Uterus (tissue), 4 donors: ENCODE measurements around the gene TRIM41. TPM values are rescaled to one million over a fixed set of nuclear protein-coding genes. Genes with fewer than 3 reads are reported as not detected.
A peak's percentile ranks its signal among the peaks of the same experiment; 100 is the strongest.

Source experiments
- DNase-seq, 2 donors: peaks; one replicate each; pipeline ENCODE4 v3.0.0-alpha.2; 2019 to 2020
- H3K27ac ChIP-seq, 2 donors: fragments of 200-600 bp; sonication (generic); 1 replicate in 1 of 2; 2 replicates in 1 of 2; pipeline ENCODE4 v1.5.1; 2016 to 2018
- H3K27me3 ChIP-seq, 2 donors: fragments of 200-600 bp; sonication (generic); one replicate each; pipeline ENCODE4 v1.5.1; 2018 to 2019; ENCODE audit warnings: control low read depth in 1 of 2
- H3K36me3 ChIP-seq, 2 donors: fragments of 200-600 bp; sonication (generic); one replicate each; pipeline ENCODE4 v1.5.1; 2019; ENCODE audit warnings: control low read depth in 1 of 2
- H3K4me1 ChIP-seq, 2 donors: fragments of 200-600 bp; sonication (generic); one replicate each; pipeline ENCODE4 v1.5.1; 2018 to 2019; ENCODE audit warnings: control low read depth in 1 of 2
- H3K4me3 ChIP-seq, 2 donors: fragments of 200-600 bp; sonication (generic); 1 replicate in 1 of 2; 2 replicates in 1 of 2; pipeline ENCODE4 v1.5.1; 2018 to 2019; ENCODE audit warnings: mild to moderate bottlenecking in 1 of 2
- H3K9me3 ChIP-seq, 2 donors: fragments of 200-600 bp; sonication (generic); one replicate each; pipeline ENCODE4 v1.5.1; 2019; ENCODE audit warnings: control low read depth in 1 of 2
- POLR2A ChIP-seq, 2 donors: fragments of 450-650 bp; IDR thresholded peaks; one replicate each; pipeline ENCODE4 v1.6.1; 2016; ENCODE audit warnings: antibody characterized with exemption in 2 of 2, mild to moderate bottlenecking in 1 of 2, moderate library complexity in 1 of 2
- intact Hi-C: fragments of 100-400 bp; cut with DNase I; formaldehyde crosslinking; loops from one replicate; pipeline ENCODE4 v1.15.1; 2023; ENCODE audit warnings: low total_unique reads
- total RNA-seq, 4 donors: library from RNA; depleted of rRNA in 3 of 4; stranded (reverse); fragments of >200 nt in 3 of 4; gene quantifications; one replicate each; pipeline versions ENCODE4 v1.1.0 to v1.2.4, GENCODE V29; 2014 to 2023
- TF ChIP-seq, protein P1 (sequence below), 4 experiments: fragments of 200-600 bp in 2 of 4; fragments of 450-650 bp in 2 of 4; sonication (generic) in 2 of 4; IDR thresholded peaks; one replicate each; pipeline ENCODE4 v1.5.1; 2016 to 2019; ENCODE audit warnings: antibody characterized with exemption in 4 of 4, mild to moderate bottlenecking in 2 of 4, moderate library complexity in 1 of 4
- donor health status: DM: yes; HTN: yes; CAD: no.

Gene TRIM41
- total RNA-seq, 4 donors from 2014 or later: 4.7 to 18.8 (median 12.2) TPM

DNA sequence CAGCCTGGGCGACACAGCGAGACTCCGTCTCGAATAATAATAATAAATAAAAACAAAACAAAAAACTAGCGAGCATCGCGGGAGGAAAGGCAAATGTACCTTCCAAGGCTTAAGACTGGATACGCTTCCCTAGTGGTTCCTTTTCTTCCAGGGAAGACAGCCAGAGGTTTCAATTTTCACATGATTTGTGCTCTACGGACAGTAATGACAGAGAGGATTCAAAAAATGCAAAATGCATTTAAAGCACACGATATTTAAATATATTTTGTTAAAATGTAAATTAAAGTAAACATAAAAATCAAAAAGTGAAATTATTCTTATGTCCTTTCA, 4.3 kb upstream of the TRIM41 start:
- H3K36me3 ChIP-seq: no peaks in the 10 kb centered on the region
- TF ChIP-seq, protein P1, sequence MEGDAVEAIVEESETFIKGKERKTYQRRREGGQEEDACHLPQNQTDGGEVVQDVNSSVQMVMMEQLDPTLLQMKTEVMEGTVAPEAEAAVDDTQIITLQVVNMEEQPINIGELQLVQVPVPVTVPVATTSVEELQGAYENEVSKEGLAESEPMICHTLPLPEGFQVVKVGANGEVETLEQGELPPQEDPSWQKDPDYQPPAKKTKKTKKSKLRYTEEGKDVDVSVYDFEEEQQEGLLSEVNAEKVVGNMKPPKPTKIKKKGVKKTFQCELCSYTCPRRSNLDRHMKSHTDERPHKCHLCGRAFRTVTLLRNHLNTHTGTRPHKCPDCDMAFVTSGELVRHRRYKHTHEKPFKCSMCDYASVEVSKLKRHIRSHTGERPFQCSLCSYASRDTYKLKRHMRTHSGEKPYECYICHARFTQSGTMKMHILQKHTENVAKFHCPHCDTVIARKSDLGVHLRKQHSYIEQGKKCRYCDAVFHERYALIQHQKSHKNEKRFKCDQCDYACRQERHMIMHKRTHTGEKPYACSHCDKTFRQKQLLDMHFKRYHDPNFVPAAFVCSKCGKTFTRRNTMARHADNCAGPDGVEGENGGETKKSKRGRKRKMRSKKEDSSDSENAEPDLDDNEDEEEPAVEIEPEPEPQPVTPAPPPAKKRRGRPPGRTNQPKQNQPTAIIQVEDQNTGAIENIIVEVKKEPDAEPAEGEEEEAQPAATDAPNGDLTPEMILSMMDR (IDR thresholded peaks at IDR 0.05): no peak
- no peak for TF ChIP-seq POLR2A (IDR thresholded peaks at IDR 0.05)
- no peak for DNase-seq
- intact Hi-C loops: no loop called here
- no peaks in the 10 kb centered on the region for H3K27me3 ChIP-seq
- peak overlapping the region; percentile 43 to 47 for H3K4me3 ChIP-seq
- no peaks in the 10 kb centered on the region for H3K4me1 ChIP-seq
- H3K27ac ChIP-seq: peak overlapping the region; percentile 72 to 80
- H3K9me3 ChIP-seq: no peaks in the 10 kb centered on the region

DNA sequence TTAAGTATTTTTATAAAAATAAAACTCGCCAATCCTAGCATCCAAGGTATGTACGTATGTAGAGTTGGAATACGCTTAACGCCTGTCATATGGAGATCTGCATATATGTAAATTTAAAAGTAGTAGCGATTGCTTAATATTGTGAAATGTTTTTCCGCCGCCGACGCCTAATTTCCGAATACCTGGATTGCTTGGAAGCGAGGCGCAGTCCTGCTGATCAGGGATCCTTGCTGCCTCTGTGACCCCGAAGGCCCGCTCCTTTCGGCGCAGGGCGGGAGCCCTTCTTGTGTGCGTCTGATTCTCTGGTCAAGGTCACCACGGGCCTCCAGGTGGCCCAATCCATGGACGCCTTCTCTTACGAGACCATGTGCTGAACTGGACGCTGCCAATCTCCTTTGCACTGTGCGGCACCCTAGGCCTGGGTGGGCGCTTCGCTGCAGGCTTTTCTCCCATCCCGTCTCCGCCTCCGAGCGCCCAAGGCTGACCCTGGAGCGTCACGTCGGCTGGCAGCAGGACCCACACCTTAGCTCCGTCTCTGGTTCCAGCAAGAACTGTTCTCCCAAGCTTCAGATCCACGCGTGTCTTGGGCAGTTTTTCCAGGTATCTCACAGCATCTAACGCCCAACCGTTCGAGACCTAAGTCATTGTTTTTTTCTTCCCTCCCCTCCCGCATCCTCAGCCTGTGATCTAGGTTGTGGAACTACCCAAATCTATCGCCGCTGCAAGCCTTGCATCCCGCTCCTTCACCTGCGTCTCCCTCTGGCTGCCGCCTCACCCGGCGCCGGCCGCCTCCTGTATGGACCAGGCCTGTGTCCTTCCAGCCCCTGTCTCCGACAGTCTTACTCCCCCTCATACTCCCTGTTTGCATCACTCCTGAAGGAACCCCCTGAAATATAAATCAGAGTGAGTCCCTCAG, 3.6 kb upstream of the TRIM41 start:
- H3K27me3 ChIP-seq: no peaks in the 10 kb centered on the region
- H3K4me1 ChIP-seq: no peaks in the 10 kb centered on the region
- no peak overlapping the region for H3K27ac ChIP-seq
- intact Hi-C loops: no loop called here
- DNase-seq: no peak
- no peaks in the 10 kb centered on the region for H3K9me3 ChIP-seq
- no peak for TF ChIP-seq POLR2A (IDR thresholded peaks at IDR 0.05)
- TF ChIP-seq, protein P1 (IDR thresholded peaks at IDR 0.05): no peak
- no peak overlapping the region for H3K4me3 ChIP-seq
- no peaks in the 10 kb centered on the region for H3K36me3 ChIP-seq

DNA sequence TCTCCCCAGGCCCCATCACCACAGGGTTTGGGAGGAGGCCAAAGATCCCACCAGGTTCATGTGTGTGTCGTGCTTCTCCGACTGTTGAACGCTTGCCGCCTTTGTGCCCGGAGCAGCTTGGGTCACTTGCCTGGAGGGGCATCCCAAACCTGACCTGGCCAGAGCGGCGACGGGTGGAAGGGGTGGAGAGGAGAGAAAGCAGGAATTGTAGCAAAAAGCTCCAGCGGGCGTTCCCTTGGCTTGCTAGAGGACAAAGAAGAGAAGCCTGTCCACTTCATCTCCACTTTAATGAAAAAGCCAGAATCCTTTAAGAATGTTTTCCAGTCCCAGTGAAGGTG, 2.9 kb upstream of the TRIM41 start:
- TF ChIP-seq POLR2A (IDR thresholded peaks at IDR 0.05): no peak
- TF ChIP-seq, protein P1 (IDR thresholded peaks at IDR 0.05): no peak
- DNase-seq: no peak
- Histone ChIP-seq H3K9me3 (no peaks in the 10 kb centered on the region), H3K36me3 (no peaks in the 10 kb centered on the region), H3K27ac (no peak overlapping the region), H3K4me3 (no peak overlapping the region), H3K27me3 (no peaks in the 10 kb centered on the region), H3K4me1 (peaks cover 0 to 5% of the 10 kb centered on the region in 2 donors)
- intact Hi-C loops: no loop called here

DNA sequence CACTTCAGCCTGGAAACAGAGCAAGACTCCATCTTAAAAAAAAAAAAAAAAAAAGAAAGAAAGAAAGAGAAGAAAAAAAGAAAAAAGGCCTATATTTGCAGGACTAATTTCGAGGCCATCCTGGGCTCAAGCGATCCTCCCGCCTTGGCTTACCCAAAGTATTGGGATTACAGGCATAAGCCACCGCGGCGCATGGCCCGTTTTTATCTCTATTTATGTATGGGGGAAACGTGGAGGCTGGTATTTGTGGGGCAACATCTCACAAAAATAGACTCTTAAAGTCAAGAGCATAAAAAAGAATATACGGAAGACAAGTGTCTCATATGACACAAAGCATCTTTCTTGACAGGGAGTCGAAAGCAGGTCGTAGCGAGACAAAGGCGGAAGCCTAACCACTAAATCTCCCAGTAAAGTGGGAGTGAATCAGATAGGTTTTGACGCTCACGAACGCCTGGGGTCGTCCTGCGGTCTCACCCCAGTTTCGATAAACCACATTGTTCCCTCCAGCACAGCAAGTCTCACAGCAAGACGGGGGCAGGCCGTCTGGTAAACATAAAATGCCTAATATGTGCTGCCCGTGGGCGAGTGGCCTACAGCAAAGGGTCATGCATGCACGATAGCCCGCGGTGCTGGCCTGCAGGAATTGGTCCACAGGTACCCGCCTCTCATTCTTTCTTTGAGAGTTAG, 1.8 kb upstream of the TRIM41 start:
- no peak for DNase-seq
- H3K36me3 ChIP-seq: no peaks in the 10 kb centered on the region
- H3K9me3 ChIP-seq: no peaks in the 10 kb centered on the region
- TF ChIP-seq, protein P1 (IDR thresholded peaks at IDR 0.05): no peak
- no peak for TF ChIP-seq POLR2A (IDR thresholded peaks at IDR 0.05)
- peak overlapping the region; percentile 95 to 98 for H3K27ac ChIP-seq
- peaks cover 0 to 5% of the 10 kb centered on the region in 2 donors for H3K4me1 ChIP-seq
- intact Hi-C loops: no loop called here
- H3K27me3 ChIP-seq: no peaks in the 10 kb centered on the region
- peak overlapping the region in 1 of 2 donors; percentile 76 for H3K4me3 ChIP-seq
